Ovary (tissue), 9 donors: ENCODE data around the gene UNC13D. TPM values are rescaled to one million over a fixed set of nuclear protein-coding genes. Genes with fewer than 3 reads are reported as not detected.
A peak's percentile ranks its signal among the peaks of the same experiment; 100 is the strongest.

Source experiments
- DNase-seq, 5 donors: peaks; one replicate each; pipeline ENCODE4 v3.0.0-alpha.2; 2019 to 2020
- H3K27ac ChIP-seq, 2 donors: fragments of 200-600 bp; one replicate each; pipeline versions ENCODE4 v1.5.1 to v1.8.0; 2019 to 2022
- H3K27me3 ChIP-seq: fragments of 200-600 bp; one replicate; pipeline ENCODE4 v1.8.0; 2022
- H3K36me3 ChIP-seq: fragments of 200-600 bp; sonication (generic); one replicate; pipeline ENCODE4 v1.5.1; 2019
- H3K4me1 ChIP-seq: one replicate; pipeline ENCODE4 v1.8.1; 2013; ENCODE audit warnings: mild to moderate bottlenecking, moderate library complexity; ENCODE audit not compliant: insufficient read depth
- H3K4me3 ChIP-seq: fragments of 200-600 bp; sonication (generic); one replicate; pipeline ENCODE4 v1.5.1; 2017
- H3K9me3 ChIP-seq, 2 donors: fragments of 200-600 bp in 1 of 2; sonication (generic) in 1 of 2; one replicate each; pipeline versions ENCODE4 v1.5.1 to v1.8.1; 2013 to 2019; ENCODE audit warnings: mild to moderate bottlenecking in 1 of 2, moderate library complexity in 1 of 2
- EP300 ChIP-seq: sonication (generic); formaldehyde crosslinking; IDR thresholded peaks from one replicate; pipeline ENCODE4 v1.6.1; 2017; ENCODE audit warnings: antibody characterized with exemption
- POLR2A ChIP-seq: fragments of 450-650 bp; IDR thresholded peaks from one replicate; pipeline ENCODE4 v1.6.1; 2017; ENCODE audit warnings: antibody characterized with exemption, mild to moderate bottlenecking, moderate library complexity
- WGBS, 3 donors: extraction: QIAGEN DNeasy Blood & Tissue Kit in 1 of 3; methylation state at CpG; one replicate each; pipeline versions ENCODE4 v1.1.5 to v1.1.7; 2013 to 2017; 5-methylcytosine and 5-hydroxymethylcytosine counted together
- intact Hi-C, 4 donors: fragments of 100-400 bp; cut with DNase I; formaldehyde crosslinking; loops; one replicate each; pipeline versions ENCODE4 v1.11.0 to v1.15.1; 2022 to 2023
- polyA plus RNA-seq, 2 donors: library from polyadenylated mRNA; stranded (reverse); fragments of 200-250 nt in 1 of 2; fragments of 350-450 nt in 1 of 2; fragmentation: Illumina TruSeq in 1 of 2; extraction: RNeasy Lipid Tissue Mini Kit (QIAGEN cat#74804) in 1 of 2; gene quantifications; one replicate each; pipeline ENCODE4 v1.2.3, GENCODE V29; 2013 to 2014
- total RNA-seq, 7 donors: library from RNA; depleted of rRNA in 2 of 7; stranded (reverse); fragments of >200 nt in 2 of 7; fragmentation: NEBNext Ultra II Directional in 3 of 7; extraction: Animal tissue kit (Norgen Biotek cat#: 25700) in 3 of 7; gene quantifications; one replicate each; pipeline versions ENCODE4 v1.1.0 to v1.2.4, GENCODE V29; 2016 to 2023
- TF ChIP-seq, protein P1 (sequence below), 3 donors: fragments of 450-650 bp in 2 of 3; fragments of 200-600 bp in 1 of 3; IDR thresholded peaks; one replicate each; pipeline versions ENCODE4 v1.5.1 to v1.8.0; 2016 to 2022; ENCODE audit warnings: antibody characterized with exemption in 3 of 3, mild to moderate bottlenecking in 1 of 3
- donor health status: DM: no; HTN: no; CAD: no; lungs with moderate emphysema.
- donor health status: DM: no; HTN: no; CAD: no.
- donor health status: Bipolar disorder and iron deficiency.
- donor health status: DM: yes; HTN: yes; CAD: no.
- donor health status: DM: no; HTN: no; CAD: no.
- donor health status: DM: yes; HTN: yes; CAD: no.

The UNC13D gene
- total and polyA plus RNA-seq, 9 donors: 8.9 to 24.9 (median 14.1) TPM

DNA sequence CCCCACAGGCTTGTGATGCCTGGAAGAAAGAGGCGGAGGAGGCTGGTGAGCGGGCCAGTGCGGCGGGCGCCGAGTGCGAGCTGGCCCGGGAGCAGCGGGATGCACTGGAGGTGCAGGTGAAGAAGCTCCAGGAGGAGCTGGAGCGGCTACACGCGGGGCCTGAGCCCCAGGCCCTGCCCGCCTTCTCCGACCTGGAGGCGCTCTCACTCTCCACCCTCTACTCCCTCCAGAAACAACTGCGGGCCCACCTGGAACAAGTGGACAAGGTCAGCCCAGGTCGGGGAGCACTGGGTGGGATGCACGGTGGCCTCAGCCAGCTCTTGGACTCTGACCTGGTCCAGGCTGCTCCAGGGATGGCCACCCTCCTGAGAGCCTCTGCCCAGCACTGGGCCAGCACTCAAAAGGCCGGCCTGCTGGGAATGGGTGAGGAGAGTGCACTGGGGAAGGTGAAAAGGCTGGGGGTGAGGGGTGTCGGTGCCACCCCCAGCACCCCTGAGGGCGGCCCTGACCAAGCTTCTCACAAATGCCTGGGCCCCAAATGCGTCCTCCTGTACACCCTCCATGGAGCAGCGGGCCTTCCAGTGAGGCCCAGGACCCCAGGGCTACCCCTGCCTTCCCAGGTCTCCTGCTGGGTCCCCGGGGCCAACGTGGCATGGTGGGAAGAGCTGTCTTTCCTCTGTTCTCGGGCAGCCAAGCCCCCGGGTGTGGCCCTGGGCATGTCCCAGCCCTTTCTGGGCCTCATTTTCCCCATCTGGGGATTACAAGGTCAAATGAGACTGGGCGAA is 20.8 kb downstream of the UNC13D start:
- WGBS, 3 donors: 86 to 89% (median 87%) methylated on average over 27 to 28 of the region's 28 CpGs
- TF ChIP-seq, protein P1, sequence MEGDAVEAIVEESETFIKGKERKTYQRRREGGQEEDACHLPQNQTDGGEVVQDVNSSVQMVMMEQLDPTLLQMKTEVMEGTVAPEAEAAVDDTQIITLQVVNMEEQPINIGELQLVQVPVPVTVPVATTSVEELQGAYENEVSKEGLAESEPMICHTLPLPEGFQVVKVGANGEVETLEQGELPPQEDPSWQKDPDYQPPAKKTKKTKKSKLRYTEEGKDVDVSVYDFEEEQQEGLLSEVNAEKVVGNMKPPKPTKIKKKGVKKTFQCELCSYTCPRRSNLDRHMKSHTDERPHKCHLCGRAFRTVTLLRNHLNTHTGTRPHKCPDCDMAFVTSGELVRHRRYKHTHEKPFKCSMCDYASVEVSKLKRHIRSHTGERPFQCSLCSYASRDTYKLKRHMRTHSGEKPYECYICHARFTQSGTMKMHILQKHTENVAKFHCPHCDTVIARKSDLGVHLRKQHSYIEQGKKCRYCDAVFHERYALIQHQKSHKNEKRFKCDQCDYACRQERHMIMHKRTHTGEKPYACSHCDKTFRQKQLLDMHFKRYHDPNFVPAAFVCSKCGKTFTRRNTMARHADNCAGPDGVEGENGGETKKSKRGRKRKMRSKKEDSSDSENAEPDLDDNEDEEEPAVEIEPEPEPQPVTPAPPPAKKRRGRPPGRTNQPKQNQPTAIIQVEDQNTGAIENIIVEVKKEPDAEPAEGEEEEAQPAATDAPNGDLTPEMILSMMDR (IDR thresholded peaks at IDR 0.05): no peak
- TF ChIP-seq POLR2A (no peak), EP300 (no peak)
- no peak overlapping the region for H3K4me3 ChIP-seq
- no peak overlapping the region for H3K27ac ChIP-seq
- H3K9me3 ChIP-seq: no peaks in the 10 kb centered on the region
- intact Hi-C loops: no loop called here
- H3K36me3 ChIP-seq: no peaks in the 10 kb centered on the region
- DNase-seq: peak in 1 of 5 donors; percentile 19
- H3K27me3 ChIP-seq: no peaks in the 10 kb centered on the region
- peaks cover 3% of the 10 kb centered on the region for H3K4me1 ChIP-seq

GRCh38 chr17:75822800-75823166 is 21.4 kb downstream of the UNC13D start:
- intact Hi-C loops: no loop called here
- Histone ChIP-seq H3K4me3 (no peak overlapping the region), H3K4me1 (peaks cover under 1% of the 10 kb centered on the region), H3K27ac (peak overlapping the region in 1 of 2 donors; percentile 43), H3K9me3 (no peaks in the 10 kb centered on the region), H3K27me3 (no peaks in the 10 kb centered on the region), H3K36me3 (no peaks in the 10 kb centered on the region)
- peak in 1 of 5 donors; percentile 18 for DNase-seq
- no peak for TF ChIP-seq POLR2A
- no peak for TF ChIP-seq EP300
- TF ChIP-seq, protein P1 (IDR thresholded peaks at IDR 0.05): no peak
- 69 to 89% (median 85%) methylated on average over 3 of the region's 3 CpGs for WGBS, 3 donors

- TF ChIP-seq, protein P1 (IDR thresholded peaks at IDR 0.05): no peak
- TF ChIP-seq POLR2A (no peak), EP300 (no peak)
- DNase-seq: peak; percentile 46 to 76 (median 68)
- H3K4me3 ChIP-seq: no peak overlapping the region
- no peaks in the 10 kb centered on the region for H3K4me1 ChIP-seq
- H3K27me3 ChIP-seq: no peaks in the 10 kb centered on the region
- peak overlapping the region; percentile 12 to 43 for H3K27ac ChIP-seq
- intact Hi-C loops: no loop called here
- H3K9me3 ChIP-seq: no peaks in the 10 kb centered on the region
- 46 to 58% (median 52%) methylated on average over 17 to 18 of the region's 18 CpGs for WGBS, 3 donors
- H3K36me3 ChIP-seq: no peaks in the 10 kb centered on the region
Observed at GRCh38 chr17:75822119-75822799, 21.9 kb downstream of the UNC13D start.

DNA sequence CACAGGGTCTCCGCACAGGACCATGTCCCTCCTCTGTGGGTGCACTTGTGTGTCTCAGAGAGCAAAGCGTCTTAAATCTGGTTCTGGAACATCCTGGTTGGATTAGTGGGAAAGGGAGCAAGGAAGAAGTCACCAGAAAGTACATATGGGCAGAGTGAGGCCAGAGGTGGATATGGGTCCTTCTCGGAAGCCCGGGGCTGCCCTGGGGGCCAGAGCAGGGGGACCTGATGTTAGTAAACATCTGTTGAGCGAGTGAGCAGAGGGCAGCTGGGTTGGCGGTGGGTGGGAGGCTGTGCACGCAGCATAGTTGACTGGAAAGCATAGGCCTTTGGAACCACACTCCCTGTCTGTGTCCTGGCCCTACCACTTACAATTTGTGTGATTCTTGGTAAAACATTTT is 22.7 kb downstream of the UNC13D start:
- no peak overlapping the region for H3K27ac ChIP-seq
- intact Hi-C loops: no loop called here

More for the DNA sequence above, 22.7 kb downstream of the UNC13D start:
- Histone ChIP-seq H3K9me3 (no peaks in the 10 kb centered on the region), H3K4me3 (no peak overlapping the region), H3K27me3 (no peaks in the 10 kb centered on the region), H3K36me3 (no peaks in the 10 kb centered on the region), H3K4me1 (no peaks in the 10 kb centered on the region)
- TF ChIP-seq POLR2A (no peak), EP300 (no peak)
- TF ChIP-seq, protein P1 (IDR thresholded peaks at IDR 0.05): no peak
- 81 to 86% (median 82%) methylated on average over 7 of the region's 7 CpGs for WGBS, 3 donors
- DNase-seq: no peak
